ENCODE results near the gene IPO9. TPM values are rescaled to one million over a fixed set of nuclear protein-coding genes. Genes with fewer than 3 reads are reported as not detected.

The IPO9 gene
- polyA plus RNA-seq, 1 donor (not counting 4 experiments of a cell fraction or from before 2014, with no cell fraction given): 38.9 TPM

GRCh38 chr1:201783572-201783971 lies 45.4 kb upstream of the IPO9 start:
- Histone ChIP-seq H3K9me1 (ENCODE audit: control insufficient read depth, extremely low read depth, insufficient read depth, low read length) (no peaks in the 10 kb centered on the region), H2AFZ (ENCODE audit: control insufficient read depth, low read length) (no peak overlapping the region), H3K4me3 (ENCODE audit: control insufficient read depth in 2 of 3, extremely low read depth in 1 of 3, insufficient read depth in 2 of 3, low read depth in 1 of 3, low read length in 3 of 3) (no peak overlapping the region), H4K20me1 (ENCODE audit: control insufficient read depth, extremely low read depth, insufficient read depth, low read length) (no peaks in the 10 kb centered on the region), H3K36me3 (ENCODE audit: control insufficient read depth in 2 of 2, extremely low read depth in 1 of 2, insufficient read depth in 2 of 2, low read length in 2 of 2) (peaks cover 40 to 55% of the 10 kb centered on the region in 2 experiments), H3K79me2 (ENCODE audit: control insufficient read depth, insufficient read depth, low read length) (no peaks in the 10 kb centered on the region), H3K4me1 (ENCODE audit: control insufficient read depth, extremely low read depth, insufficient read depth, low read length) (peaks cover 46% of the 10 kb centered on the region), H3K4me2 (ENCODE audit: control insufficient read depth, extremely low read depth, insufficient read depth, low read depth, low read length) (no peak overlapping the region), H3K9me3 (ENCODE audit: control insufficient read depth, low read depth, low read length) (no peaks in the 10 kb centered on the region), H3K9ac (ENCODE audit: control insufficient read depth, extremely low read depth, insufficient read depth, low read length) (no peak overlapping the region), H3K27ac (ENCODE audit: control insufficient read depth, insufficient read depth, low read length) (no peak overlapping the region), H3K27me3 (ENCODE audit: control insufficient read depth, extremely low read depth, insufficient read depth, low read length) (no peaks in the 10 kb centered on the region)
- FAIRE-seq: no peak
- dilution Hi-C loops (cut with MboI; ENCODE audit: extremely low pct_ligation_motif_present, low sequenced_read_pairs): loop anchor here (25.0 kb wide), 1 partner anchor 221 kb away; no protein-coding TSS in a partner anchor
- DNase-seq (ENCODE audit: low read depth, low spot score): no peak
- TF ChIP-seq EZH2 (IDR thresholded peaks at IDR 0.05; ENCODE audit: low read length): no peak
- peak in 1 of 3 experiments; percentile 21 for TF ChIP-seq CTCF (optimal IDR thresholded peaks at IDR 0.05 in 1 of 3, IDR thresholded peaks at IDR 0.05 in 1 of 3, conservative IDR thresholded peaks at IDR 0.05 in 1 of 3; ENCODE audit: extremely low read depth in 1 of 3, insufficient read depth in 2 of 3, low read length in 3 of 3)

- no peak for TF ChIP-seq EZH2 (IDR thresholded peaks at IDR 0.05; ENCODE audit: low read length)
- no peaks in the 10 kb centered on the region for H3K27me3 ChIP-seq (ENCODE audit: control insufficient read depth, extremely low read depth, insufficient read depth, low read length)
- DNase-seq (ENCODE audit: low read depth, low spot score): peak; percentile 88
- no peaks in the 10 kb centered on the region for H3K9me1 ChIP-seq (ENCODE audit: control insufficient read depth, extremely low read depth, insufficient read depth, low read length)
- no peak overlapping the region for H2AFZ ChIP-seq (ENCODE audit: control insufficient read depth, low read length)
- H3K27ac ChIP-seq (ENCODE audit: control insufficient read depth, insufficient read depth, low read length): peak overlapping the region; percentile 77
- H3K4me2 ChIP-seq (ENCODE audit: control insufficient read depth, extremely low read depth, insufficient read depth, low read depth, low read length): peak overlapping the region; percentile 37
- dilution Hi-C loops (cut with MboI; ENCODE audit: extremely low pct_ligation_motif_present, low sequenced_read_pairs): loop anchor here (25.0 kb wide), 1 partner anchor 223 kb away; no protein-coding TSS in a partner anchor
- no peaks in the 10 kb centered on the region for H4K20me1 ChIP-seq (ENCODE audit: control insufficient read depth, extremely low read depth, insufficient read depth, low read length)
- no peaks in the 10 kb centered on the region for H3K9me3 ChIP-seq (ENCODE audit: control insufficient read depth, low read depth, low read length)
- no peaks in the 10 kb centered on the region for H3K79me2 ChIP-seq (ENCODE audit: control insufficient read depth, insufficient read depth, low read length)
- H3K4me3 ChIP-seq (ENCODE audit: control insufficient read depth in 2 of 3, extremely low read depth in 1 of 3, insufficient read depth in 2 of 3, low read depth in 1 of 3, low read length in 3 of 3): no peak overlapping the region
- peak overlapping the region; percentile 19 for H3K9ac ChIP-seq (ENCODE audit: control insufficient read depth, extremely low read depth, insufficient read depth, low read length)
- H3K36me3 ChIP-seq (ENCODE audit: control insufficient read depth in 2 of 2, extremely low read depth in 1 of 2, insufficient read depth in 2 of 2, low read length in 2 of 2): peaks cover 45 to 59% of the 10 kb centered on the region in 2 experiments
- H3K4me1 ChIP-seq (ENCODE audit: control insufficient read depth, extremely low read depth, insufficient read depth, low read length): peaks cover 49% of the 10 kb centered on the region
- FAIRE-seq: peak; percentile 85
Observed at GRCh38 chr1:201785291-201785690, 43.7 kb upstream of the IPO9 start.

GRCh38 chr1:201786824-201787223 lies 42.1 kb upstream of the IPO9 start:
- FAIRE-seq: peak; percentile 57

More at GRCh38 chr1:201786824-201787223, 42.1 kb upstream of the IPO9 start:
- peaks cover 41 to 60% of the 10 kb centered on the region in 2 experiments for H3K36me3 ChIP-seq (ENCODE audit: control insufficient read depth in 2 of 2, extremely low read depth in 1 of 2, insufficient read depth in 2 of 2, low read length in 2 of 2)
- no peak overlapping the region for H3K9ac ChIP-seq (ENCODE audit: control insufficient read depth, extremely low read depth, insufficient read depth, low read length)
- H3K4me1 ChIP-seq (ENCODE audit: control insufficient read depth, extremely low read depth, insufficient read depth, low read length): peaks cover 49% of the 10 kb centered on the region
- TF ChIP-seq CTCF (optimal IDR thresholded peaks at IDR 0.05 in 1 of 3, IDR thresholded peaks at IDR 0.05 in 1 of 3, conservative IDR thresholded peaks at IDR 0.05 in 1 of 3; ENCODE audit: extremely low read depth in 1 of 3, insufficient read depth in 2 of 3, low read length in 3 of 3) (no peak), EZH2 (IDR thresholded peaks at IDR 0.05; ENCODE audit: low read length) (no peak)
- dilution Hi-C loops (cut with MboI; ENCODE audit: extremely low pct_ligation_motif_present, low sequenced_read_pairs): loop anchor here (25.0 kb wide), 1 partner anchor 225 kb away; no protein-coding TSS in a partner anchor
- H3K27me3 ChIP-seq (ENCODE audit: control insufficient read depth, extremely low read depth, insufficient read depth, low read length): no peaks in the 10 kb centered on the region
- H3K4me2 ChIP-seq (ENCODE audit: control insufficient read depth, extremely low read depth, insufficient read depth, low read depth, low read length): peak overlapping the region; percentile 13
- H3K79me2 ChIP-seq (ENCODE audit: control insufficient read depth, insufficient read depth, low read length): no peaks in the 10 kb centered on the region
- H2AFZ ChIP-seq (ENCODE audit: control insufficient read depth, low read length): no peak overlapping the region
- no peaks in the 10 kb centered on the region for H4K20me1 ChIP-seq (ENCODE audit: control insufficient read depth, extremely low read depth, insufficient read depth, low read length)
- H3K4me3 ChIP-seq (ENCODE audit: control insufficient read depth in 2 of 3, extremely low read depth in 1 of 3, insufficient read depth in 2 of 3, low read depth in 1 of 3, low read length in 3 of 3): no peak overlapping the region
- H3K27ac ChIP-seq (ENCODE audit: control insufficient read depth, insufficient read depth, low read length): peak overlapping the region; percentile 43
- H3K9me1 ChIP-seq (ENCODE audit: control insufficient read depth, extremely low read depth, insufficient read depth, low read length): no peaks in the 10 kb centered on the region
- no peaks in the 10 kb centered on the region for H3K9me3 ChIP-seq (ENCODE audit: control insufficient read depth, low read depth, low read length)
- no peak for DNase-seq (ENCODE audit: low read depth, low spot score)
